HT-29 (cell line): Measurements from ENCODE around the gene NDST1. TPM values are rescaled to one million over a fixed set of nuclear protein-coding genes. Genes with fewer than 3 reads are reported as not detected.
"Not testable (repeated sequence)": the region's sequence is repeated elsewhere in the genome, so short reads cannot be mapped to it uniquely, and the experiment has no call there.

Experiments
- DNase-seq: peaks from one replicate; pipeline ENCODE4 v3.0.0-alpha.2; 2015; ENCODE audit warnings: low spot score
- total RNA-seq: library from RNA; depleted of rRNA; stranded (reverse); fragments of >200 nt; shearing (Covaris generic); gene quantifications from 2 replicates; pipeline ENCODE4 v1.2.3, GENCODE V29; 2014; rRNA removed

NDST1 gene
- 6.9 and 11.0 TPM in 2 replicates for total RNA-seq

- no peak for DNase-seq
Measured at GRCh38 chr5:150507474-150508276, at the start of gene NDST1. TSS of gene NDST1 (plus strand) at chr5:150508131. CDS start at chr5:150521255, 13,124 bp downstream.

- peak; percentile 72 for DNase-seq
Measured at GRCh38 chr5:150458802-150459557, 49.0 kb upstream of the NDST1 start.

GRCh38 chr5:150460781-150461180 is 47.1 kb upstream of the NDST1 start:
- no peak for DNase-seq

- no peak for DNase-seq
Measured at GRCh38 chr5:150461231-150461630, 46.7 kb upstream of the NDST1 start.

GRCh38 chr5:150464554-150465012 is 43.3 kb upstream of the NDST1 start:
- no peak for DNase-seq

- no peak for DNase-seq
Measured at GRCh38 chr5:150465927-150466326, 42.0 kb upstream of the NDST1 start.

- DNase-seq = no peak
Measured at GRCh38 chr5:150468206-150468605, 39.7 kb upstream of the NDST1 start.

GRCh38 chr5:150469718-150470469 is 38.0 kb upstream of the NDST1 start:
- no peak for DNase-seq

GRCh38 chr5:150473673-150474358 is 34.1 kb upstream of the NDST1 start:
- peak; percentile 22 for DNase-seq

- not testable (repeated sequence) for DNase-seq
Measured at GRCh38 chr5:150476568-150476967, 31.4 kb upstream of the NDST1 start.

GRCh38 chr5:150479416-150479815 is 28.5 kb upstream of the NDST1 start:
- DNase-seq = no peak

- DNase-seq = no peak
Measured at GRCh38 chr5:150481708-150481965, 26.3 kb upstream of the NDST1 start.

GRCh38 chr5:150481972-150482406 is 25.9 kb upstream of the NDST1 start:
- DNase-seq = no peak

- no peak for DNase-seq
Measured at GRCh38 chr5:150484964-150485692, 22.8 kb upstream of the NDST1 start.

GRCh38 chr5:150485693-150486401 is 22.1 kb upstream of the NDST1 start:
- no peak for DNase-seq

- peak; percentile 56 for DNase-seq
Measured at GRCh38 chr5:150486402-150487198, 21.3 kb upstream of the NDST1 start.

GRCh38 chr5:150487199-150488061 is 20.5 kb upstream of the NDST1 start:
- DNase-seq = no peak
